GM12875 (cell line): ENCODE results near the gene KRTAP1-4.
"Not testable (repeated sequence)": the region's sequence is repeated elsewhere in the genome, so short reads cannot be mapped to it uniquely, and the experiment has no call there.

Source experiments
- H3K4me3 ChIP-seq: one replicate; pipeline ENCODE4 v1.5.1; 2011; ENCODE audit warnings: low read depth, low read length, control low read depth
- TF ChIP-seq, protein P1 (sequence below): IDR thresholded peaks from 2 replicates; pipeline ENCODE4 v1.5.1; 2011; ENCODE audit warnings: low read depth, mild to moderate bottlenecking, control low read depth, inconsistent platforms, low read length, moderate library complexity, borderline replicate concordance; ENCODE audit not compliant: insufficient read depth

The KRTAP1-4 gene

DNA sequence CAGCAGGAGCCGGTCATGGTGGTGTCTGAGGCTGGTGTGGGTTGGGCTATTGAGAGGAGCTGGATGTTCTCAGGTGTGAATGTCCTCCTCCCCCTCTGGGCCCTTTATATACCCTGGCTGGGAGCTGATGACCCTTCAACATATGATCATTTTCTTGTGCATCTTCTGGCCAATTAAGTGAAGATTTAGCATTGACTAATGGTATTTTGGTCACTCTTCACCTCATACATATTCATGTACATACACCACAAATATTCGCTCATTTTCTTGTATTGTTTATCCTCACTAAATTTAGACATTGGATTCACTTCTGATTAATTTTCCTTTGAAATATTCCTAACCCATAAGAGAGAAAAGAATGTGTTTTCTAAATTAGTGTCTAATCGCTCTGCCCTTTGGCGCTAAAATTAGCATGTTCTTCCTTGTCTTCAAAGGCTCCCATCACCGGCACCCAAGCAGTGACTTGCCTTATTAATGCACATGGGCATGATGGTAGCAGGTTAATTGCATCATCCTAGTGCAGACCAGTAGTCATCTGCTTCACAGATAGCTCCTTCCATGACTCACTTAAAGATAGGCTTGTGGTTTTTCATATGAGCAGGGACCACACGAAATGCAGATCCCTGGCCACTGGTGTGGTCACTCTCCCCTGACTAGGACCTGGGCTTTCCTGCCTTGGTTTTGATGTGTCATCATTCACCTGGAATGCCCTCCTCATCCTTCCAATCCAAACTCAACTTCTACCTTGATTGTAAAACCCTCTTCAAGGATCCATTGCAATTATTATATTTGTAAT is 36.0 kb upstream of the KRTAP1-4 start, which contains the start of gene KRTAP2-4:
Gene KRTAP2-4 (minus strand): TSS at position 51 of the 796 bp plus-strand sequence. CDS start 34 bp downstream, at position 17.
- TF ChIP-seq, protein P1, sequence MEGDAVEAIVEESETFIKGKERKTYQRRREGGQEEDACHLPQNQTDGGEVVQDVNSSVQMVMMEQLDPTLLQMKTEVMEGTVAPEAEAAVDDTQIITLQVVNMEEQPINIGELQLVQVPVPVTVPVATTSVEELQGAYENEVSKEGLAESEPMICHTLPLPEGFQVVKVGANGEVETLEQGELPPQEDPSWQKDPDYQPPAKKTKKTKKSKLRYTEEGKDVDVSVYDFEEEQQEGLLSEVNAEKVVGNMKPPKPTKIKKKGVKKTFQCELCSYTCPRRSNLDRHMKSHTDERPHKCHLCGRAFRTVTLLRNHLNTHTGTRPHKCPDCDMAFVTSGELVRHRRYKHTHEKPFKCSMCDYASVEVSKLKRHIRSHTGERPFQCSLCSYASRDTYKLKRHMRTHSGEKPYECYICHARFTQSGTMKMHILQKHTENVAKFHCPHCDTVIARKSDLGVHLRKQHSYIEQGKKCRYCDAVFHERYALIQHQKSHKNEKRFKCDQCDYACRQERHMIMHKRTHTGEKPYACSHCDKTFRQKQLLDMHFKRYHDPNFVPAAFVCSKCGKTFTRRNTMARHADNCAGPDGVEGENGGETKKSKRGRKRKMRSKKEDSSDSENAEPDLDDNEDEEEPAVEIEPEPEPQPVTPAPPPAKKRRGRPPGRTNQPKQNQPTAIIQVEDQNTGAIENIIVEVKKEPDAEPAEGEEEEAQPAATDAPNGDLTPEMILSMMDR: no peak
- H3K4me3 ChIP-seq: no peak within 1 kb of the TSS

DNA sequence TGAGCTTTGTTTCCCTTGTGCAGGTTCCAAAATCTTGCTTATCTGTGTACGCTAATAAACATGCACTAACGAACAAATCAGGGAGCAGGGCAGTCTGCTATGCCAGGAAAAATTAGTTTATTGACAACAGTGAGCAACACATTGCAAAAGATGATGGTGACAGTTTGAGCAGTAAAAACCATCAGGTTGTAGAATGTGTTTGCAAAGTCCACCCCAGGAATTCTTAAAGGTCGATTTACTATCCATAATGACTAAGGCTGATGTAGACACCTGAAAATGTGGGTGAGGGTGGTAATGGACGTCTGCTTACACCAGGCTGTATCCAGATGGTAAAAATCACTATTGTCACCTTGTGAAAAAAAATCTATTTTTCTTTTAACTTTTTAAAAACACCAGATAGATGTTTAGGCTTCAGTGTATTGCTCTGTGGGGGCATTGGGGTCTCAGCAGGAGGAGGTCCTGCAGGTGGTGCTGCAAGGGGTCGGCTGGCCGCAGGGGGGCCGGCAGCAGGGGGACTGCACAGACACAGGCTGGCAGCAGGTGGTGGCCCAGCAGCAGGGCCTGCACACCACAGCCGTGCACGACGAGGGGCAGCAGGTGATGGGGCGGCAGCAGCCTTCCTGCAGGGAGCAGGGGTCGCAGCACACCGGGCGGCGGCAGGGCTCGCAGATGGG is 35.2 kb upstream of the KRTAP1-4 start:
- H3K4me3 ChIP-seq: not testable (repeated sequence)

DNA sequence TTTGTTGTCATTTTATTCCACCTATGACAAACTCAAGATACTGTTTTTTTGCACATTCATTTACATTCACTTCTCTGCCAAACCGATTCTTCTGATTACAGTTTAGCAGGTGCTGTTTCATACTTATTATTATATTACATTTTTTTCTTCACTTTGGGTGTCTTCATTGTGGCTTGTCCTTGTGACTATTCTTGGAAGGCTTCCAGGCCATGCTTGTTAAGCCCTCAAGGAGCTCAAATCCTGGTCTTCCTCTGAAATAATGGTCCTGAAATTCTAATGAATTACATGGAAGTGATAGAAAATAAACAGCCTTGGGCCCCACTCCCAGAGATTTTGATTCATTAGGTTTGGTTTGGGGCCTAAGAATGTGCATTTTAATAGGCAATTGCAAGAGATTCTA is 34.3 kb upstream of the KRTAP1-4 start:
- TF ChIP-seq, protein P1: no peak

GRCh38 chr17:41063449-41063848 is 33.5 kb upstream of the KRTAP1-4 start:
- TF ChIP-seq, protein P1: no peak
- no peak overlapping the region for H3K4me3 ChIP-seq

More for the DNA sequence above, 34.3 kb upstream of the KRTAP1-4 start:
- no peak overlapping the region for H3K4me3 ChIP-seq

GRCh38 chr17:41061964-41062363 is 32.0 kb upstream of the KRTAP1-4 start:
- TF ChIP-seq, protein P1: no peak
- H3K4me3 ChIP-seq: no peak overlapping the region

DNA sequence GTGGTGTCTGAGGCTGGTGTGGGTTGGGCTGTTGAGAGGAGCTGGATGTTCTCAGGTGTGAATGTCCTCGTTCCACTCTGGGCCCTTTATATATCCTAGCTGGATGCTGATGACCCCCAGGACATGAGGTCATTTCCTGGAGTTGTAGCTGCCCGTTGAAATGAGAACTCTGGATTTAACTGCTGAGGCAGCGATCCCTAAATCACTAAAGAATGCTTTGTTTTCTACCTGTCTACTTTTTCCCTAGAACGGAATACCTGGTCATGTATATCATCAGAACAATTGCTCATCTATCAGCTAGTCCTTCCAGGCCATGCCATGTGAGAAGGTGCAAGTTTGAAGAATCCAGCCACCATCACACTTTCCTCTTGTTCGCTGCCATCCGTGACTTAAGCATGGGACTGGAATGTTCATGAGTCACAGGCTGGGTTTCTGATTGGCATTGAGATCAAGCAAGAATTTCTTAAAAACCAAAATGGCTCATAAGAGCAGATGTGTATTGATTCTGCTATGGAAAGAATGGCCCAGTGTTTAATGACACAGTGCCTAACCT is 30.1 kb upstream of the KRTAP1-4 start, which contains the start of gene KRTAP2-3:
Gene KRTAP2-3 (minus strand): TSS at position 63 of the 553 bp plus-strand sequence. CDS start 64 bp downstream, outside the sequence.
- TF ChIP-seq, protein P1: no peak
- no peak within 1 kb of the TSS for H3K4me3 ChIP-seq

- H3K4me3 ChIP-seq: not testable (repeated sequence)
These were observed 29.5 kb upstream of the KRTAP1-4 start for GRCh38 chr17:41059276-41060051.
